GM18507 (cell line): ENCODE data around the gene CHST15.

Experiments
- DNase-seq: peaks from one replicate; pipeline ENCODE4 v3.0.0; 2011; ENCODE audit warnings: low read depth; ENCODE audit not compliant: insufficient read length; ENCODE audit errors: extremely low spot score
- FAIRE-seq: peaks from 2 replicates; lab custom pipeline; 2011; peaks lifted over from hg19 to GRCh38; lab: Jason Lieb, UNC

CHST15 gene

DNA sequence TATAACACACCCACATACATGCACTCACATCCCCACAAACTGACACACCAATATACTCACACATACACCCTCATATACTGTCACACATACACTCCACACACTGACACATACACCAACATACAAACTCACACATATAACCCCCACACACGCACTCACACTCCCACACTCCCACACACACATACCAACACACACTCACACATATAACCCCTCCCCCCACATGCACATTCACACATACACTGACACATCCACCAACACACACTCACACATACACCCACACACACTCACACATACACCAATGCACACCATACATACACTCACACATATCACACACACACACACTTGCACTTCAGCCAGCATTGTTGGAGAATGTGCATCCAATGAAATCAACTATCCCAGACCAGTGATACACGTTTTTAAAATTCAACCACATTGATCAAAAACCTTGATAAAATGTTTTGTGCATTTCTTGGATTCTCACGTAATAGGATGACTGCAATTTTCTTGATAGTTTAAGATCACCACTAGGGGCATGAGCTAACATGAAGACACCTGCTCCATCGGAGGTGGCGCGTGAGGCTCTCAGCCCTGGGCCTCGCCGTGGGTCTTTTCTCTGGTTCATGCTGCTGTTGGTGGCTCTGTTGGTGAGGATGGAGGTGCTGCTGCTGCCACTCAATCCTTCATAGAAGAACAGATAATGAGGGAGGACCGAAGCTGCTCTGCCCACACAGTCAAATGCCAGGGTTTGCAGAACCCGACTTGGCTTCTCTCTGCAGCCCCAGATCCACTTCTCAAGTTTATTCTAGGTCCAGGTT lies 32.1 kb upstream of the CHST15 start:
- DNase-seq = no peak

DNA sequence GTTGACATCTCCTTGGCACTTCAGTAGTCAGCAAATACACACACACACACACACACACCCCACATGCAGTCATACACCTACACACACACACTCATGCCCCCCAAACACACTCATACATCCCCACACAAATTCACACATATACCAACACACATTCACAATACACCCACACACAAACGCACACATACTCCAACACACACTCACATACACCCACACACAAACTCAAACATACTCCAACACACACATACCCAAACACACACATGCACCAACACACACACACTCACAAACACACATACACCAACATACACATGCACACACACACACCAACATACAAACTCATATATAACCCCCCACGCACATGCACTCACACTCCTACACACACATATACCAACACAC lies 31.4 kb upstream of the CHST15 start:
- DNase-seq (no peak), FAIRE-seq (no peak)

More for the DNA sequence above, 32.1 kb upstream of the CHST15 start:
- FAIRE-seq = no peak

DNA sequence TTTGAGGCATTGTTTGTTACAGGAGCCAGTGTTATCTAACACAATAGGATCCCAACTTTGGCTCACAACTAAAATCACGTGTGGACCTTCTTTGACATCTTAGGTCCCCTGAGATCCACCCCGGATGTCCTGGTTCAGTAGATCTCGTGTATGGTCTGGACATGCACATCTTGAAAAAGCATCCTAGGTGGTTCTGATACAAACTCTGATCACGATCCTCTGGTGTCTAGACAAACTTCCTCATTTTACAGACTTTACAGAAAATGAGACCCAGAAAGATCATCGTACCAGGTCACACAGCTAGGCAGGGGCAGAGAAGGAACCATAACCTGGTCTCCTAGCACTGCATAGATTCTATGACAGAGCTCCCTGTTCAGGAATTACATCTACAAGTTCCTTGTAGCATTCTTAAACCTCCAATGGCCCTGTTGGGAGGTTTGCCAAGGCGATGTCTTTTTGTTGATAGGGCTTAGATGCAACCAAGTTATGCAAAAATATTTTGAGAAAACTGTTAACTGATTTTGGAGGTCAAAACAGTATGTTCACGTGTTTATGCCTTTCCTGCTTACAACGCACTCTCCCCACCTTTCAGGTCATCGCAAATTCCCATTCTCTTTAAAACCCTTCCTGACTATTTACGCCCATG lies 30.8 kb upstream of the CHST15 start:
- FAIRE-seq = no peak

DNA sequence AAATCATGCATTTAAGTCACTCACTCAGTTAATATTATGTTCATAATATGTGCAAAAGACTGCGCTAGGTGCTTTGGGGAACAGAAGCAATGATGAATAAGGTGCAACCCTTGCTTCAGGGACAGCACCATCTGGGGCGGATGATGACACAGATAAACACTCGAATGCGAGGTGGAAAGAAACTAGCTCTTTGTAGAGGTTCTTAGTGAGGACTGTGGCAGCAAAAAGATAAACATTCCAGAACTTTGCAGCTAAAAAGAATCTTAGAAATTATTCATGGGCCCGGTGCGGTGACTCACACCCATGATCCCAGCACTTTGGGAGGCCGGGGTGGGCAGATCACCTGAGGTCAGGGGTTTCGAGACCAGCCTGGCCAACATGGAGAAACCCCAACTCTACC lies 29.8 kb upstream of the CHST15 start:
- DNase-seq (no peak), FAIRE-seq (no peak)

More for the DNA sequence above, 30.8 kb upstream of the CHST15 start:
- DNase-seq = no peak

DNA sequence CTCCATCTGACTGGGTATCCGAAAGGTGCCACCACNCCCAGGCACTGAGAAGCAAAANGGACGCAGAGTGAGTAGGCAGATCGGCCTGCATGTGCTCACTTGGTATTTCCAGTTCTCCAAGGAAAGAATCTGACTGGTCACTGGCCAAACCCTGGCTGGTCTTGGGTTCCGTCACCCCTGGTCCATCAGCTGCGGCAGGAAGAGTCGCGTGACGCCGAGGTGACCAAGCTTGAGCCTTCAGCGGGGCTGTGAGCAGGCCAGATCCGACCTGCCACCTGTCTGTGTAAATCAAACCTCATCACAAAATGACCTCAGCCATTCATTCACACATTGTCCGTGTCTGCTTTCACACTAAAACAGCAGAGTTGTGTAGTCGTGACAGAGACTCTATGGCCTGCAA lies 28.8 kb upstream of the CHST15 start:
- no peak for DNase-seq
- FAIRE-seq = no peak

DNA sequence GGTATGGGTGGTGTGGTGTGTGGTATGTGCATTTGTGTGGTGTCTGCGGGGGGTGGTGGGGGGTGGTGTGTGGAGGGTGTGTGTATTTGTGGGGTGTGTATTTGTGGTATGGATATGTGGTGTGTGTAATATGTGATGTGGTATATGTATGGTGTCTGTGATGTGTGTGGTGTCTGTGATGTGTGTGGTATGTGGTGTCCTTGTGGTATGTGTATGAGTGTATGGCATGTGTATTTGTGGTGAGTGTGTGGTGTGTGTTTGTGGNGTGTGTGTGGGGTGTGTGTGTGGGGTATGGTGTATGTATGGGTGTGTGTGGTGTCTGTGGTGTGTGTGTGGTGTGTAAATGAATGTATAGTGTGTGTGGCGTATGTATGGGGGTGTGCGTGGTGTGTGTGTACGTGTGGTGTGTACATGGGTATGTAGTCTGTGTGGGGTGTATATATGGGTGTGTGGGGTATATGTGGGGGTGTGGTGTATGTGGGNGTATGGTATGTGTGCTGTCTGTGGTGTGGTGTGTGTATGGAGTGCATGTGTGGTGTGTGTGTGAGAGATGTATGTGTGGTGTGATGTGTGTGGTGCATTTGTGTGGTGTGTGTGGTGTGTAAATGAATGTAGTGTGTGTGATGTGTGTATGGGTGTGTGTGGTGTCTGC lies 27.1 kb upstream of the CHST15 start:
- DNase-seq (no peak), FAIRE-seq (no peak)

DNA sequence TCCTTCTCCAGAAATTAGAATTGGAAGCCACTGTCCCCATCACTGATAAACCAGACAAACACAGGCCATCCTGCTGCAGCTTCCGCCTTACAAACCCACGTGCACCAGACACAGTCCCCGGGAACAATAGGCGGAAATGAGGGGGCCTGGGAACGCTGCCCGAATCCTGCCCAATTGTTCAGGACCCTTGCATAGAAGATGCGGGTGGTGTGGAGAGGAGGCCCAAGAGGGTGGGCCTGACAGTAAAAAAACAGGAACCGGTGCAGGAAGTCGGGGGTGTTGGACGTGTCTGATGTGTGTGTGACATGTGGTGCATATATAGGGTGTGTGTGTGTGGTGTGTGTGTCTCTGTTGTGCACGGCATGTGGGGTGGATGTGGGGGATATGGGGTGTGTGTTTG lies 26.5 kb upstream of the CHST15 start:
- DNase-seq = no peak
- FAIRE-seq = no peak

DNA sequence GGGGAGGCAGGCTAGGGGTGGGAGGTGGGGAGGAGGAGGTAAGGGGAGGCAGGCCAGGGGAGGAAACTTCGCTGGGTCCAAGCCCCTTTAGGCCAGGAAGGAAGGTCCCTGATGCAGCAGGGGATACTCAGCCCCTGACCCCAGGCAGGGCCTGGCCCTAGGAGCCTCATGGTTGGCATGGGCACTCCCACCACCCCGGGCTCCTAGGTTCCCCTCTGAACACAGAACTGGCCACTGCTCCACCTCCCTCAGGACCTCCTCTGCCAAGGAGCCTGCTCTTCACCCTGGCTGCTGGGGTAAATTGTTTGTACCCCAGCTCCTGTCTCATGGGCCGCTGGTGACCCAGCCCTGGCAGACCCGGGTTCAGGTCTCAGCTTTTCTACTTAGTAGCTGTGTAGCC lies 25.8 kb upstream of the CHST15 start:
- DNase-seq (no peak), FAIRE-seq (no peak)

DNA sequence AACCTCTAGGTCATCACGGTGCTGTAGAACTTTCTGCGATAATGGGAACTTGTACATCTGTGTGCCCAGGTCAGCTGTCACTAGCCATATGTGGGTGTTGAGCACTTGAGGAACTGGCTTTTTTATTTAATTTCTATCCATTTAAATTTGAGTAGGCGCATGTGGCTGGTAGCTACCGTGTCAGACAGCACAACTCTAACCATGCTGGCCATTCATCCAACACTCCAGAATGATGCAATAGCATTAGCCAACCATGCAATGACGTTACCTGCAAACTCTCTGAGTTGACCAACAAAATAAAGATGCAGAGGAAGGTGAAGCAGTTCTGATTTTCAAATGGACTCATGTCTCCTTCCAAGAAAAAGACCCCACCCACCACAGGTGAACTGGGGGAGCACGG lies 24.4 kb upstream of the CHST15 start:
- no peak for FAIRE-seq
- no peak for DNase-seq

DNA sequence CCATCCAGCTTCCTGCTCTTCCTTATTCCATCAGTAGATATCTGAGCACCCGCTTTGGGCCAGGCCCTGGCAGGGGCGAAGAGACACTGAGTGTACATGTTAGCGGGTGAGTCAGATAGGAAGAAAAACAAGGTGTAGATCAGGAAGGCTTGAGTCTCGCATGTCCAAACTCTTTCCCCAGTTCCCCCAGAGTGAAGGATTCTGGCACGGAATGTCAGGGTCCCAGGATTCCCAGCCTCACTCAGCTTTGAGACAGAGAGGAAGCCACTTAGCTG lies 24.1 kb upstream of the CHST15 start:
- DNase-seq = no peak
- no peak for FAIRE-seq

DNA sequence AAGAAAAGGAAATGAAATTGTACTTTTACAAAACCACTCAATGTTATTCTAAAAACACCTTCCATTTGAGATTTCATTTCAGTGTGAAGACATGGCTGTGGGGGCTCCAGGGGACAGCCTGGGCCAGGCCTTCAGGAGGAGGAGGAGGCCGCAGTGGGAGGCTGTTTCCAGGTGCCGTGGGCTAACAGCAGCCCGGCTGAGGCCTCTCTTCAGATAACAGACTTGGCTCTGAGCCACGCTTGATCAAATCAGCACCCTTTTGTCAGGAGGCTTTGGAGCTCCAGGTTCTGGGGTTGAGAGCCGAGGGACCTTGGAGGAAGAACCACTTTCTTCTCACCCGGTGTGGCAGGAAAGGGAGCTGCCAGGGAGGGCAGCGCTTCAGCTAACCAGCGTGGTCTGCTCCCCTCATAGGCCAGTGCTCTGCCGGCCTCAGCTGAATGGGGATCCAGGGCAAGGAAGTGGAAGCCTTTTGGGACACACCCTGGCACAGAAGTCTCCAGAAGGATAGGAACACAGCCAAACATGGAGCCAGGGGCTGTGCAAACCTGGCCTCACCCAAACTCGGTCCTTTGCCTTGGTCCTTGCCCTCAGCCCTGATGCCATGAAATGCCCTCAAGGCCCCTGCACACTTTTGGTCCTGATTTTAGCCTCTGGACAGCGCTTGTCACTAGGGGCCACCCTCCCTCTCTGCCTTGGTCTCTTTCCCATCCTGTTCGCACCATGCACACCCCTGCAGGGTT lies 23.5 kb upstream of the CHST15 start:
- no peak for DNase-seq
- FAIRE-seq = no peak

DNA sequence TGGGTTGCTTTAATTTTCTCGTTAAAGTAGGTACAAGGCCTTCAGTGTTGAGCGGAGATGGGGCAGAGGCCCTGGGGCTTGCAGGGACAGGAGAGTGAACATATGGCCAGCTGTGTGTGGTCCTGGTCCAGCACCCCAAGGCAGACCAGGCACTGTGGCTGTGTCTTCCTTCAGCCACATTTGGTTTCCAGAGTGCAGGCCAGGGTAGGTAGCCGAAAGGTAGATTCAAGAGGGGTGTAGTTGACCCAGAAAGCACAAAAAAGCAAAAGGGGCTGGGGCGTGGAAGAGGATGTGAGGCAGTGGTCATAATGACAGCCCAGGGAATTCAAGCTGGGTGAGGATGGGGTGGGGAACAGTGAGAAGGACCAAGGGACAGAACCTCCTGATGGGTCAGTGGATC lies 21.3 kb upstream of the CHST15 start:
- DNase-seq (no peak), FAIRE-seq (no peak)

DNA sequence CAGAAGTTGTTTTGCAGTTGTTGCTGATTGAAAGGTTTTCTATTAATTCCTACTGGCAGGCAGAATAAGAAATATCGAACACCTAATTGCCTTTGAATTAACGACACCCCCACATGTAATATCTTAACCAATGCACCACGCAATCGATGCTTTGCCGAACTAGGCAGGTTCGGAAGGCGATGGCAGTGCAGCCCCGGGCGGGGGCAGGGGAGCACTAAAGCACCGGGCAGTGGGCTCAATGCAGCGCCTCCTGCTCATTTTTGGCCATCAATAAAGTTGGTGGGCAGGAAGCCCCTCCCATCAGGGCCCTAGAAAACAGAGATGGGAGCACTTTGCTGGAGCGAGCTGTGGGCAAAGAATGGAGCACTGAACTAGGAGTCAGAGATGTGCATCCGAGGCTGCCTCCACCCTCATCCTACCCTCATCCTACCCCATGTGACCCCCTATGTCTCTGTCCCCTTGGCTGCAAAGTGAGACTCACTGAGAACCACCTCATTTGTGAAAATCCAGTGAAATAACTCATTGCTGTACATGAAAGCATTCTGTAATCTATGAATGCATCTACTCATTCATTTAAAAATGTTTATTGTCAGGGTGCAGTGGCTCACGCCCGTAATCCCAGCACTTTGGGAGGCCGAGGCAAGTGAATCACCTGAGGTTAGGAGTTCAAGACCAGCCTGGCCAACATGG lies 19.6 kb upstream of the CHST15 start:
- FAIRE-seq (no peak), DNase-seq (no peak)

DNA sequence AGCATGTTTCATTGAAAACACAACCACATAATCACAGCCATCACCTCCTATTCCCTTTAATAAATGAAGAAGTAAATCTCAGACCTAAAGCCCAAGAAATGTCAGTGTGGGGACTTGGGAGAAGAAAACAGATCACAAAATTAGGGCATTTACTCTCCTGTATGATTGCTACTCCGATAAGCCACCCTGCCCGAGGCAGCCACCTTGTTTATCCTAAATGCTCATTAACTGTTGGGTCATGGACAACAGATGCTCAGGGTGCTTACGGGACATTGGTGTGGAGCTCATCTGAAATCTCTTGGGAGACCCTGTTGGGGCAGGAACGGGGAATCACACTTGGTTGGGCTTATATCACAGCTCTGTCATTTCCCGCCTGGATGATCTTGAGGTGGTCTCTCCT lies 17.5 kb upstream of the CHST15 start:
- no peak for FAIRE-seq
- no peak for DNase-seq

DNA sequence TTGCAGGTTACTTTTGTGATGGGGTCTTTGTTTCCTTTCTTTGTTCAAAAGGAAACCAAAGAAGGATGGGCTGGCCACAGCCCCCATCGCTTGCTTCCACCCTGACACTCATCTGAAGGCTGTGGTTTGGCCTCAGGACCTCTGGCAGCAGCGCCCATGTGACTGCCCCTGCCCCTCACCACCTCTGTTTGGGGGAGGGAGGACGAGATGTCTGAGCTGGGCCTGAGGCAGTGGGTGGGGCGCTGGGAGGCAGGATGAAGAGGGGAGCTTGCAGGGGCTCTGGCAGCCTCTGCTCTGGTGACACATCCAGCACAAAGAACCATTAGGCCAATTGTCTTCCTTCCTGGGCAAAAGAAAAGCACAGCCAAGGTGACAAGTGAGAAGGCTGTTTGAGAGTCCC lies 15.9 kb upstream of the CHST15 start:
- DNase-seq (no peak), FAIRE-seq (no peak)

DNA sequence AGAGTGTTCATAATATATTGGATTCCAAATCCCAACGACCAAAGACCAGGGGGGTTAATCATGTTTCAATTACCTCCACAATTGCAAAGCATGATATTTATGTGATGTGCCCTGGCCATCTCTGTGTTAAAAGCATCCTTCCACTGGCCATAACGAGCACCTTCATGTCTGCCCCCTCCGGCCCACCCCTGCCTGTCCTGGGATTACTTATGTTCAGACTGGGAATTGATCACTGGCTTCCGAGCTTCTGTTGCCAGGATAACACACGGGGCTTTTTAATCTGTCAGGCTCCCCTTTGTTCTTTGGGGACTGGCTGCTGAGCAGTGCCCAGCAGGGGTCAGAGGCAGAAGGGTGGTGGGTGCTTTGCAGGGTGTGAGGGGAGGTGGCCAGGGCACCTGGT lies 13.7 kb upstream of the CHST15 start:
- FAIRE-seq (no peak), DNase-seq (no peak)

DNA sequence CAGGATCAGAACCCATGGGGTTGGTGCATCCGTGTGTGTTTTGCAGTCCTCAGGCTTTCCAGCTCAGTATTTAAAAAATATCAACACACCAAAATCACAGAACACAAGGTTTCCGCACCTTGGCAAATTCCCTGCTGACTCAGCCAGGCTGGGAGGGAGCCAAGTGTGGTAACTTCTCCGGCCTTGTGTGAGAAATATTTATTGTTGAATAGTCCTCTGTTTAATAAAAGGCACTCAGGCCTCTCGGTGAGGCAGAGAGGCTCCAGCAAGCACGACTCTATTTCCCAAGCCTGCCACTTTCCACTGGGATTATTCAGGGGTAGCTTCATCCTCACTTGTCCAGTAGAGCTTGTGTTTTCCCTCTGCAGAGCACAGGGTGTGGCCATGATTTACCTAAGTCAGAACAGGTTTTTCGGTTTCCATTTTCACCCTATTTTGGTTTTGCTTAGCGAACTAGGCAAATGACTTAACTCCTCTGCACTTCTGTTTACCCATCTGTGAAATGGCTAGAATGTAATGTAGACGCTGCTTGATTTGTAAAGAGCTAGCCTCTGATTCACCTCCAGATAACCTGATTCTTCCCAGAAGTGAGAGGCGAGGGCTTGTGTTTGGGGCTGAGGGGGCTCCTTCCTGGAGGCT lies 13.0 kb upstream of the CHST15 start:
- DNase-seq = peak; percentile 15

DNA sequence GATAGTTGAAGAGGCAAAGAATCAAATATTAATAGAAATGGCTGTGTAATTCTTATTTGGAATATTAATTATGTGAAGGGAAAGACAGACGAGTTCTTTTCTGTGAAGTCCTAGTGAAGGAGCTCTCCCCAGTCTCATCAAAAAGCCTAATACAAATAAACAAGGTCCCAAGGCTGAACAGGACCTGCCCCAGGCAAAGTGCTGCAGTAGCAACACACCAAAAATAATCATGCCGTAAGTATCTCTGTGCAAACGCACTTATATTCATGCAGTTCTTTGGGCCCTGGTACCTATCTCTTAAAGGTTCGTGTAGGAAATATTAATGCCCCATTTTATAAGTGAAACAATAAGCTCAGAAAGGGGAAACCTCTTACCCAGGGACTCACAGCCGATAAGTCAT lies 12.2 kb upstream of the CHST15 start:
- FAIRE-seq (no peak), DNase-seq (no peak)

More for the DNA sequence above, 13.0 kb upstream of the CHST15 start:
- peak; percentile 93 for FAIRE-seq

DNA sequence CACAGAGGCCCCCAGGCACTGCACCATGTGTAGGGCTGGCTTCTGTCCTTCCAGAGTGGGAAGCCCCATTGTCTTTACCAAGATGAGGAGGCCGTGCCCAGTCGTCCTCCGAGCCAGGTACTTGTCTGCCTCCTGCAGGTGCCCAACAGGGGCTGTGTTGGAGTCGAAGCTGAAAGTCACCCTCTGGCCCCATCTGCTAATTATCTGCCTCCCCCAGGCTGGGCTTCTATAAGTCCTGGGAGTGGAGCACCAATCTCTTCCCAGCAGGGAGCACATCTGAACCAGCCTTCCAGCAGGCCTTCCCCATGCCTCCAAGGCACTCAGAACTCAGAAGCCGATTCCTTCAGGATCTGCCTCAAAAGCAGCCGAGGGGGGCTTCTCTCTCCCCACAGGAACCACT lies 11.6 kb upstream of the CHST15 start:
- FAIRE-seq (no peak), DNase-seq (no peak)
